Measurements from ENCODE around the gene TTC28. TPM values are rescaled to one million over a fixed set of nuclear protein-coding genes. Genes with fewer than 3 reads are reported as not detected.

The TTC28 gene
- total RNA-seq, 1 experiment from 2014 or later = 0.12 TPM

DNA sequence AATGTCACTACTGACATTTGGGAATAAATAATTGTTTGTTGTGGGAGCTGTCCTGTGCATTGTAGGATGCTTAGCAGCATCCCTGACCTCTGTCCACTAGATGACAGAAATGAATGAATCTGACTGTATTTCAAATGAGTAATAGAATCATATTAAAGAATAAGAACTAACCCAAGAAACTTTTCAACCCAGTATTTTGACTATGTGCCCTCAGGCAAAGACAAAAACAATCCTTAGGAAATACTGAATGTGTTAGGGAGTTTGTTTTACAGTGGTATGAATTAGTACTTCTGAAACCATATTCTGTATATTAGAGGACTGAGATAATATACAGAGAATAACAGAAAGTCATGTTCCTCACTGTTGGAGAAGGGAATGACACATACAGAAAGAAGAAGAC, 439.7 kb downstream of the TTC28 start:
- ChIA-PET CTCF (no interaction called here), POLR2A (no interaction called here), RAD21 (ENCODE audit: low non-redundant PET in 1 of 2, low total read pairs in 2 of 2, uncharacterized antibody in 2 of 2, unreplicated experiment in 2 of 2) (no interaction called here)
- Histone ChIP-seq H3K27me3 (ENCODE audit: insufficient read depth, low read length) (peaks cover 85% of the 10 kb centered on the region), H3K36me3 (ENCODE audit: control insufficient read depth in 1 of 2, insufficient read depth in 2 of 2, low read length in 2 of 2) (no peaks in the 10 kb centered on the region), H3K4me1 (ENCODE audit: control insufficient read depth in 1 of 2, insufficient read depth in 2 of 2, low read length in 2 of 2) (no peaks in the 10 kb centered on the region), H3K79me2 (ENCODE audit: insufficient read depth, low read length) (no peaks in the 10 kb centered on the region), H3K27ac (ENCODE audit: low read depth, low read length) (no peak overlapping the region), H3K4me3 (replicated peaks in 1 of 2; ENCODE audit: low read depth in 1 of 2, low read length in 2 of 2) (no peak overlapping the region), H3K9me3 (ENCODE audit: control insufficient read depth in 1 of 2, insufficient read depth in 1 of 2, low read depth in 1 of 2, low read length in 2 of 2) (no peaks in the 10 kb centered on the region), H3K9me2 (ENCODE audit: insufficient read depth) (no peaks in the 10 kb centered on the region), H3K4me2 (ENCODE audit: low read length) (no peak overlapping the region), H2AFZ (ENCODE audit: low read depth, low read length, poor library complexity, severe bottlenecking) (no peak overlapping the region), H4K20me1 (ENCODE audit: insufficient read depth) (no peaks in the 10 kb centered on the region), H3K9ac (ENCODE audit: low read length) (no peak overlapping the region)
- BruUV-seq (replicated peaks) = no TSS peak
- DNase-seq (ENCODE audit: low read depth, low spot score) (no peak), ATAC-seq (no peak)
- TF ChIP-seq YY1 (IDR thresholded peaks at IDR 0.05; ENCODE audit: extremely low read depth, insufficient replicate concordance, low read depth, low read length) (no peak), POLR2A (IDR thresholded peaks at IDR 0.05; ENCODE audit: borderline replicate concordance, extremely low read depth, insufficient read depth, insufficient read length) (no peak), SRF (IDR thresholded peaks at IDR 0.05; ENCODE audit: low read depth) (no peak), SIN3A (IDR thresholded peaks at IDR 0.05; ENCODE audit: low read depth) (no peak), ZBTB33 (IDR thresholded peaks at IDR 0.05; ENCODE audit: extremely low read depth, insufficient replicate concordance, low read length) (no peak), EGR1 (IDR thresholded peaks at IDR 0.05; ENCODE audit: low read depth) (no peak), CBX3 (IDR thresholded peaks at IDR 0.05; ENCODE audit: low read depth) (no peak), ZNF274 (IDR thresholded peaks at IDR 0.05; ENCODE audit: low read depth, low read length) (no peak), RAD21 (IDR thresholded peaks at IDR 0.05; ENCODE audit: low read depth) (no peak), ZFX (IDR thresholded peaks at IDR 0.05) (no peak), MAX (IDR thresholded peaks at IDR 0.05) (no peak)
- intact Hi-C loops (cut with micrococcal nuclease) = no loop called here
